ENCODE data around the gene NRXN3. TPM values are rescaled to one million over a fixed set of nuclear protein-coding genes. Genes with fewer than 3 reads are reported as not detected.

Gene NRXN3
- total RNA-seq, 1 donor from 2014 or later = 2.5 TPM

GRCh38 chr14:79836577-79836976 lies 1666.4 kb downstream of the NRXN3 start:
- DNase-seq = no peak

- no peak for DNase-seq
Observed at GRCh38 chr14:79837699-79838098, 1667.5 kb downstream of the NRXN3 start.

GRCh38 chr14:79840103-79840502 lies 1669.9 kb downstream of the NRXN3 start:
- no peak for DNase-seq

GRCh38 chr14:79840831-79841230 lies 1670.7 kb downstream of the NRXN3 start:
- no peak for DNase-seq

- DNase-seq = no peak
Observed at GRCh38 chr14:79841433-79841832, 1671.3 kb downstream of the NRXN3 start.

GRCh38 chr14:79842270-79842669 lies 1672.1 kb downstream of the NRXN3 start:
- no peak for DNase-seq

GRCh38 chr14:79852950-79853744 lies 1683.0 kb downstream of the NRXN3 start:
- DNase-seq = no peak

- DNase-seq = no peak
Observed at GRCh38 chr14:79855789-79856188, 1685.6 kb downstream of the NRXN3 start.

- DNase-seq = no peak
Observed at GRCh38 chr14:79856381-79856780, 1686.2 kb downstream of the NRXN3 start.

- no peak for DNase-seq
Observed at GRCh38 chr14:79861111-79861510, 1690.9 kb downstream of the NRXN3 start.

GRCh38 chr14:79862045-79862444 lies 1691.9 kb downstream of the NRXN3 start:
- no peak for DNase-seq

GRCh38 chr14:79871136-79871535 lies 1701.0 kb downstream of the NRXN3 start:
- DNase-seq = no peak

- no peak for DNase-seq
Observed at GRCh38 chr14:79878229-79878628, 1708.1 kb downstream of the NRXN3 start.

GRCh38 chr14:79878785-79879184 lies 1708.6 kb downstream of the NRXN3 start:
- no peak for DNase-seq

GRCh38 chr14:79881299-79881698 lies 1711.1 kb downstream of the NRXN3 start:
- DNase-seq = no peak

- DNase-seq = no peak
Observed at GRCh38 chr14:79890527-79890926, 1720.4 kb downstream of the NRXN3 start.

GRCh38 chr14:79896009-79896408 lies 1725.8 kb downstream of the NRXN3 start:
- peak; percentile 42 for DNase-seq

- DNase-seq = no peak
Observed at GRCh38 chr14:79899610-79900009, 1729.4 kb downstream of the NRXN3 start.

- no peak for DNase-seq
Observed at GRCh38 chr14:79904497-79904896, 1734.3 kb downstream of the NRXN3 start.

GRCh38 chr14:79906994-79907393 lies 1736.8 kb downstream of the NRXN3 start:
- no peak for DNase-seq

GRCh38 chr14:79910086-79910485 lies 1739.9 kb downstream of the NRXN3 start:
- no peak for DNase-seq

- no peak for DNase-seq
Observed at GRCh38 chr14:79911744-79912143, 1741.6 kb downstream of the NRXN3 start.

- DNase-seq = no peak
Observed at GRCh38 chr14:79914595-79914994, 1744.4 kb downstream of the NRXN3 start.

- no peak for DNase-seq
Observed at GRCh38 chr14:79915406-79915805, 1745.2 kb downstream of the NRXN3 start.

GRCh38 chr14:79916281-79916680 lies 1746.1 kb downstream of the NRXN3 start:
- DNase-seq = no peak
